HG03565 (cell line): ENCODE data around the gene GPC1.

ENCODE experiments used
- ATAC-seq: cut with Tn5 transposase; IDR thresholded peaks from one replicate; pipeline ENCODE4 v1.9.1; 2021; ENCODE audit warnings: mild to moderate bottlenecking, moderate library complexity; ENCODE audit not compliant: unreplicated experiment

The GPC1 gene

GRCh38 chr2:240431271-240431660 lies 4.2 kb upstream of the GPC1 start:
- ATAC-seq, result no peak

GRCh38 chr2:240431661-240432424 lies 3.6 kb upstream of the GPC1 start:
- ATAC-seq, result no peak

GRCh38 chr2:240432430-240432819 lies 3.0 kb upstream of the GPC1 start:
- no peak for ATAC-seq

- ATAC-seq, result no peak
Observed at GRCh38 chr2:240432820-240433801, 2.4 kb upstream of the GPC1 start.

GRCh38 chr2:240433973-240434727 lies 1.3 kb upstream of the GPC1 start:
- no peak for ATAC-seq

- no peak for ATAC-seq
Observed at GRCh38 chr2:240434728-240435456, 571 bp upstream of the GPC1 start.

GRCh38 chr2:240435948-240436682 lies 652 bp downstream of the GPC1 start:
- no peak for ATAC-seq

GRCh38 chr2:240436683-240437550 lies 1.5 kb downstream of the GPC1 start:
- no peak for ATAC-seq

GRCh38 chr2:240437551-240437860 lies 2.0 kb downstream of the GPC1 start:
- ATAC-seq, result no peak

GRCh38 chr2:240437861-240438809 lies 2.7 kb downstream of the GPC1 start:
- no peak for ATAC-seq

- ATAC-seq, result no peak
Observed at GRCh38 chr2:240438810-240439697, 3.6 kb downstream of the GPC1 start.

- ATAC-seq, result no peak
Observed at GRCh38 chr2:240439698-240440151, 4.3 kb downstream of the GPC1 start.

- no peak for ATAC-seq
Observed at GRCh38 chr2:240440251-240440650, 4.8 kb downstream of the GPC1 start.

GRCh38 chr2:240440704-240441320 lies 5.3 kb downstream of the GPC1 start:
- ATAC-seq, result no peak

- no peak for ATAC-seq
Observed at GRCh38 chr2:240441326-240441992, 6.0 kb downstream of the GPC1 start.

- no peak for ATAC-seq
Observed at GRCh38 chr2:240441993-240442411, 6.5 kb downstream of the GPC1 start.
